ENCODE results near the gene ROPN1B.

The ROPN1B gene

DNA sequence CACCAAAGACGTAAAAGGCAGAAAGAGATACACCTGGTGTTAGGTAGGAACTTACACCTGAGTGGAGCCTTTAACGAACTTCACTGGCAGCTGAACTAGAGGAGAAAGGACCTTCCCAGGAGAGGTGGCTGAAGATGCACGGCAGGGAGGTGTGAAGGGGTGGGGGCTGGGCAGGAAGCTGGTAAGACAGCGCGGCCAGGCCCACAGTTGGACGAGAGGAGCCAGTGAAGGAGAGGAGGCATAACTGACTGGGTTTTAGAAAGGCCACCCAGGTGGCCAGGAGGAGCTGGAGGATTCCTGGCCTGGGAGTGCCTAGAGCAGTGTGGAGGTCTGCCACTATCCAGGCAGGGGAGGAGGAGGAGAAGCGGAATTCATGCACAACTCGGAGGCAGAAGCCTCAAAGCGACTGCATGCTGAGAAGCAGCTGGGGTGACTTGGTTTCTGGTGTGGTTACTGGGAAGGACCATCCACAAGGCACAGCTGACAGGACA lies 63.0 kb downstream of the ROPN1B start:
- DNase-seq (ENCODE audit: low read depth), result no peak
- TF ChIP-seq POLR2A (IDR thresholded peaks at IDR 0.05; ENCODE audit: extremely low read depth, insufficient read length), result no peak
- TF ChIP-seq, protein P1, sequence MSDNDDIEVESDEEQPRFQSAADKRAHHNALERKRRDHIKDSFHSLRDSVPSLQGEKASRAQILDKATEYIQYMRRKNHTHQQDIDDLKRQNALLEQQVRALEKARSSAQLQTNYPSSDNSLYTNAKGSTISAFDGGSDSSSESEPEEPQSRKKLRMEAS (IDR thresholded peaks at IDR 0.05; ENCODE audit: low read depth, low read length), result no peak
- TF ChIP-seq, protein P2, sequence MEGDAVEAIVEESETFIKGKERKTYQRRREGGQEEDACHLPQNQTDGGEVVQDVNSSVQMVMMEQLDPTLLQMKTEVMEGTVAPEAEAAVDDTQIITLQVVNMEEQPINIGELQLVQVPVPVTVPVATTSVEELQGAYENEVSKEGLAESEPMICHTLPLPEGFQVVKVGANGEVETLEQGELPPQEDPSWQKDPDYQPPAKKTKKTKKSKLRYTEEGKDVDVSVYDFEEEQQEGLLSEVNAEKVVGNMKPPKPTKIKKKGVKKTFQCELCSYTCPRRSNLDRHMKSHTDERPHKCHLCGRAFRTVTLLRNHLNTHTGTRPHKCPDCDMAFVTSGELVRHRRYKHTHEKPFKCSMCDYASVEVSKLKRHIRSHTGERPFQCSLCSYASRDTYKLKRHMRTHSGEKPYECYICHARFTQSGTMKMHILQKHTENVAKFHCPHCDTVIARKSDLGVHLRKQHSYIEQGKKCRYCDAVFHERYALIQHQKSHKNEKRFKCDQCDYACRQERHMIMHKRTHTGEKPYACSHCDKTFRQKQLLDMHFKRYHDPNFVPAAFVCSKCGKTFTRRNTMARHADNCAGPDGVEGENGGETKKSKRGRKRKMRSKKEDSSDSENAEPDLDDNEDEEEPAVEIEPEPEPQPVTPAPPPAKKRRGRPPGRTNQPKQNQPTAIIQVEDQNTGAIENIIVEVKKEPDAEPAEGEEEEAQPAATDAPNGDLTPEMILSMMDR (IDR thresholded peaks at IDR 0.05; ENCODE audit: low read depth, low read length), result no peak
- no peak for TF ChIP-seq MYC (IDR thresholded peaks at IDR 0.05; ENCODE audit: low read depth, low read length)
- no peak overlapping the region for H3K4me3 ChIP-seq (ENCODE audit: low read depth, low read length)
